ENCODE results near the gene MADCAM1.

The MADCAM1 gene

DNA sequence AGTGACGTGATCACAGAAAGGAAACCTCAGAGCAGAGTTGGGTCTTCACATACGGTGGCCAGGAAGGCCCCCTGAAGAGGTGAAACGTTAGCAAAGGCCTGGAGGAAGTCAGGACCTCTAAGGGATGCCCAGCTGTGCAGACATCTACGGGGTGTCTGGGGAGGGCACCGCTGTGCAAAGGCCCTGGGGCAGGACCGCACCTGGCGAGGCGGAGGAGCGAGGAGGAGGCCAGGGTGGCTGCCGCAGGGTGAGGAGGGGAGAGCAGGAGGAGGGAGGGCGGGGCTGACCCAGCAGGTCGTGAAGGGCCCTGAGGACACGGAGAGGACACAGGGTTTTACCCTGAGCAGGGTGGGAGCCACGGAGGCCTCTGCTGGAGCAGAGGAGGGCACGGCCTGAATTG lies 11.8 kb upstream of the MADCAM1 start:
- Histone ChIP-seq H3K36me3 (ENCODE audit: low read depth) (no peaks in the 10 kb centered on the region), H3K4me1 (ENCODE audit: insufficient read depth, poor library complexity, severe bottlenecking) (no peaks in the 10 kb centered on the region), H3K4me3 (ENCODE audit: severe bottlenecking) (no peak overlapping the region), H3K27me3 (ENCODE audit: insufficient read depth, poor library complexity, severe bottlenecking) (peaks cover 20% of the 10 kb centered on the region), H3K9me3 (ENCODE audit: severe bottlenecking) (no peaks in the 10 kb centered on the region), H3K27ac (ENCODE audit: poor library complexity, severe bottlenecking) (no peak overlapping the region)
- TF ChIP-seq, protein P1, sequence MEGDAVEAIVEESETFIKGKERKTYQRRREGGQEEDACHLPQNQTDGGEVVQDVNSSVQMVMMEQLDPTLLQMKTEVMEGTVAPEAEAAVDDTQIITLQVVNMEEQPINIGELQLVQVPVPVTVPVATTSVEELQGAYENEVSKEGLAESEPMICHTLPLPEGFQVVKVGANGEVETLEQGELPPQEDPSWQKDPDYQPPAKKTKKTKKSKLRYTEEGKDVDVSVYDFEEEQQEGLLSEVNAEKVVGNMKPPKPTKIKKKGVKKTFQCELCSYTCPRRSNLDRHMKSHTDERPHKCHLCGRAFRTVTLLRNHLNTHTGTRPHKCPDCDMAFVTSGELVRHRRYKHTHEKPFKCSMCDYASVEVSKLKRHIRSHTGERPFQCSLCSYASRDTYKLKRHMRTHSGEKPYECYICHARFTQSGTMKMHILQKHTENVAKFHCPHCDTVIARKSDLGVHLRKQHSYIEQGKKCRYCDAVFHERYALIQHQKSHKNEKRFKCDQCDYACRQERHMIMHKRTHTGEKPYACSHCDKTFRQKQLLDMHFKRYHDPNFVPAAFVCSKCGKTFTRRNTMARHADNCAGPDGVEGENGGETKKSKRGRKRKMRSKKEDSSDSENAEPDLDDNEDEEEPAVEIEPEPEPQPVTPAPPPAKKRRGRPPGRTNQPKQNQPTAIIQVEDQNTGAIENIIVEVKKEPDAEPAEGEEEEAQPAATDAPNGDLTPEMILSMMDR (IDR thresholded peaks at IDR 0.05; ENCODE audit: poor library complexity, severe bottlenecking), result no peak
- DNase-seq (ENCODE audit: low spot score) (no peak), ATAC-seq (ENCODE audit: low read depth) (no peak)

DNA sequence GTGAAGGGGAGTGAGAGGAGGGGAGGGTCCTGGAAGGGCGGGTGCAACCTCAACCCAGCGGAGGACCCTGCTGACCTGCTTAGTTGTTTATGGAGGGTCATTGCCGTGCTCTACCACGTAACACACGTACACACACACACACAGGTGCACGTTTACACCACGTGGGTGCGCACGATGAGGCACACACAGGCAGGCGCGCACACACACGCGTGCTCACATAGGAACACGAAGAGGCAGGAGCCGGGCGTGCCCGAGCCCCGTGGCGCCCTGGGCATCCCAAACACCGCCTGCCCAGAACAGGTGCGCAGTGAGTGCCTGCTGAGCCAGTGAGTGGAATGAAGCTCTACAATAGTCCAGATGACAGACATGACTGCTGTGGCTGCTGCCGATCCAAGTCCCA lies 11.2 kb upstream of the MADCAM1 start:
- Histone ChIP-seq H3K4me3 (ENCODE audit: severe bottlenecking) (no peak overlapping the region), H3K27me3 (ENCODE audit: insufficient read depth, poor library complexity, severe bottlenecking) (peaks cover 20% of the 10 kb centered on the region), H3K36me3 (ENCODE audit: low read depth) (no peaks in the 10 kb centered on the region), H3K27ac (ENCODE audit: poor library complexity, severe bottlenecking) (no peak overlapping the region), H3K9me3 (ENCODE audit: severe bottlenecking) (no peaks in the 10 kb centered on the region), H3K4me1 (ENCODE audit: insufficient read depth, poor library complexity, severe bottlenecking) (no peaks in the 10 kb centered on the region)
- TF ChIP-seq, protein P1 (IDR thresholded peaks at IDR 0.05; ENCODE audit: poor library complexity, severe bottlenecking), result no peak
- ATAC-seq (ENCODE audit: low read depth) (no peak), DNase-seq (ENCODE audit: low spot score) (no peak)

DNA sequence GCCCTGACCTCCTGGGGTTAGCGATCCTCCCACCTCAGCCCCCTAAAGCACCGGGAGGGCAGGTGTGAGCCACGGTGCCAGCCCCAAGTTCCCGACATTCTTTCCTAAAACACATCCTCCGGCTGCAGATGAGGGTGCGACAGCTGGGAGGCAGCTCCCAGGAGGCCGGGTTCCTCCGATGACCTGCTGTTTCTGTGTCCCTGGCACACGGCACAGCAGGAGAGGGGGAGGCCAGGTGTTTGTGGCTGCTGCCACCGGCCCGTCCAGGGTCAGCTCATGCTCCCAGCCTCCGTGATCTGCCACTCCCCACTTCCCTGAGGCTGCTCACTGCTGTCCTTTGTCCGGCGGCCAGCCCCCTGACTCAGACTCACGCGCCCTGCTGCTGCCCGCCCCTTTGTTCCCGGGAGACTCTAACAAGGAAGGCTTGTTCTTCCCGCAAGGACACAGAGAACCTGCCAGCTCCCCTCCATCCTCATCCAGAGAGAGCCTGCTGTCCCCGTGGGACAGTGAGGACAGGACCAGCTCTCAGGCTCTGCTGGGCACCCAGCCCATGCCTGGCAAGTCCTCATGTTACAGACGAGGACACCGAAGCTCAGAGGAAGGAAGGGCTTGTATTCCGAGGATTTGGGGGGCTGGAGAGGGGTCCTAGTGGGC lies 10.6 kb upstream of the MADCAM1 start:
- TF ChIP-seq, protein P1 (IDR thresholded peaks at IDR 0.05; ENCODE audit: poor library complexity, severe bottlenecking), result no peak
- ATAC-seq (ENCODE audit: low read depth) (peak; percentile 19; the same call in 1 of the 3 replicates), DNase-seq (ENCODE audit: low spot score) (no peak)
- Histone ChIP-seq H3K27ac (ENCODE audit: poor library complexity, severe bottlenecking) (no peak overlapping the region), H3K9me3 (ENCODE audit: severe bottlenecking) (no peaks in the 10 kb centered on the region), H3K27me3 (ENCODE audit: insufficient read depth, poor library complexity, severe bottlenecking) (peaks cover 20% of the 10 kb centered on the region), H3K36me3 (ENCODE audit: low read depth) (no peaks in the 10 kb centered on the region), H3K4me3 (ENCODE audit: severe bottlenecking) (no peak overlapping the region), H3K4me1 (ENCODE audit: insufficient read depth, poor library complexity, severe bottlenecking) (no peaks in the 10 kb centered on the region)

DNA sequence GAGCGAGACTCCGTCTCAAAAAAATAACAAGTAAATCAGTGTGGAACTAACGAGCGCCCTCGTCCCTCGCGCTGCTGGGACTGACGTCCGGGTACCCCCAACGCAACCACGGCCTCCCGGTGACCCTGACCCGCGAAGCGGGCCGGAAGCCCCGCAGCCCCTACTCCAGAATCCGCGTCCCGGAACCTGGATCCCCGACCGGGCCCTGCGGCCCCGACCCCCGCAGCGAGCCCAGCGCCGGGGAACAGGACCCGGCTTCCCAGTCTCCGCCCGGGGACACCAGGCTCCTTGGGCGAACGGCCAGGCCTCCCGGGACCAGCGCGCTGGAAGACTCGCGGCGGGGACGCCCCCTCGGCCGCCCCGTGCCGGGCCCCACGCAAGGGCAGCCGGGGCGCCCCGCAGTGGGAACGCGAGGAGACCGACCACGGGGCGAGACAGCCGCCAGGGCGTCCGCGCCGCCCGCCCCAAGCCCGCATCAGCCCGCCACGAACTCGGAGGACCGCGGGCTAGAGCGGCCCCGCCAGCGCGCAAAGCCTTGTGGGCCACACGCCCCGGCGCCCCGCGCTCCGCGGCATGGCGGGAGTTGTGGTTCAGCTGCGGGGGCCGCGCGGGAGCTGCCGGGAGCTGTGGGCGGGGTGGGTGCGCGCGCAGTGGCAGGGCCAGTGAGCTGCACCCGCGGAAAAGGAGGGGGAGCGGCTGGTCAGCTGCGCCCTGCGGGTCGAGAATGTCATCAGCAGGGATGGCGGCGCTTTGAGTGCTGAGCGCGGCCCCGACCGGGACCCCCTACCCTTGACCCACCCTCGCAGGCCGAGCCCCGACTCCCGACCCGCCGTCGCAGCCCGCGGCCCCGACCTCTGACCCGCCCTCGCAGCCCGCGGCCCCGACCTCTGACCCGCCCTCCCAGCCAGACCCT lies 7.5 kb upstream of the MADCAM1 start:
- H3K27ac ChIP-seq (ENCODE audit: poor library complexity, severe bottlenecking), result peak overlapping the region; percentile 54
- ATAC-seq (ENCODE audit: low read depth), result peak; percentile 88
- DNase-seq (ENCODE audit: low spot score), result peak; percentile 92

More for the DNA sequence above, 7.5 kb upstream of the MADCAM1 start:
- TF ChIP-seq, protein P1 (IDR thresholded peaks at IDR 0.05; ENCODE audit: poor library complexity, severe bottlenecking), result no peak
- peak overlapping the region; percentile 97 for H3K4me3 ChIP-seq (ENCODE audit: severe bottlenecking)
- no peaks in the 10 kb centered on the region for H3K36me3 ChIP-seq (ENCODE audit: low read depth)
- peaks cover 20% of the 10 kb centered on the region for H3K27me3 ChIP-seq (ENCODE audit: insufficient read depth, poor library complexity, severe bottlenecking)
- no peaks in the 10 kb centered on the region for H3K4me1 ChIP-seq (ENCODE audit: insufficient read depth, poor library complexity, severe bottlenecking)
- H3K9me3 ChIP-seq (ENCODE audit: severe bottlenecking), result no peaks in the 10 kb centered on the region

Measured in RWPE2 (cell line).